Neural cell (in vitro differentiated cells): ENCODE measurements around the gene DECR2. TPM values are rescaled to one million over a fixed set of nuclear protein-coding genes. Genes with fewer than 3 reads are reported as not detected.
"Not testable (repeated sequence)": the region's sequence is repeated elsewhere in the genome, so short reads cannot be mapped to it uniquely, and the experiment has no call there.

Source experiments
- H2AFZ ChIP-seq: fragments of 200-600, 300-800 bp; sonication (generic), shearing (Covaris generic); 2 replicates; pipeline ENCODE4 v1.6.0; 2014; ENCODE audit warnings: low read depth, mild to moderate bottlenecking, antibody characterized with exemption, low read length, moderate library complexity
- H3F3A ChIP-seq: fragments of 200-600 bp; shearing (Covaris generic); 2 replicates; pipeline ENCODE4 v1.6.1; 2016; ENCODE audit warnings: mild to moderate bottlenecking, moderate library complexity, mixed read lengths, antibody characterized with exemption, low read length; ENCODE audit not compliant: insufficient read depth, poor library complexity, severe bottlenecking
- H3K27ac ChIP-seq: fragments of 200-600, 300-800 bp; sonication (generic), shearing (Covaris generic); 2 replicates; pipeline ENCODE4 v1.5.1; 2014; ENCODE audit warnings: mild to moderate bottlenecking, low read length, moderate library complexity
- H3K27me3 ChIP-seq: fragments of 300-800, 200-600 bp; sonication (generic), shearing (Covaris generic); 2 replicates; pipeline ENCODE4 v1.6.0; 2014; ENCODE audit warnings: mild to moderate bottlenecking, low read depth, low read length, moderate library complexity; ENCODE audit not compliant: insufficient read depth
- H3K36me3 ChIP-seq: fragments of 300-800, 200-600 bp; sonication (generic), shearing (Covaris generic); 2 replicates; pipeline ENCODE4 v1.5.1; 2014; ENCODE audit warnings: mild to moderate bottlenecking, antibody characterized with exemption, low read length, moderate library complexity; ENCODE audit not compliant: insufficient read depth
- H3K4me2 ChIP-seq: fragments of 300-800, 200-600 bp; sonication (generic), shearing (Covaris generic); 2 replicates; pipeline ENCODE4 v1.6.0; 2014; ENCODE audit warnings: mild to moderate bottlenecking, low read length
- H3K4me3 ChIP-seq: fragments of 300-800, 200-600 bp; sonication (generic), shearing (Covaris generic); 2 replicates; pipeline ENCODE4 v1.5.1; 2014; ENCODE audit warnings: mild to moderate bottlenecking, low read length, moderate library complexity
- H3K79me2 ChIP-seq: fragments of 200-600 bp; shearing (Covaris generic); replicated peaks from 2 replicates; pipeline ENCODE4 v1.6.0; 2014; ENCODE audit warnings: mild to moderate bottlenecking, low read length, moderate library complexity; ENCODE audit not compliant: insufficient read depth
- H3K9ac ChIP-seq: fragments of 300-800, 200-600 bp; sonication (generic), shearing (Covaris generic); 2 replicates; pipeline ENCODE4 v1.6.1; 2016; ENCODE audit warnings: mild to moderate bottlenecking, low read length, mixed read lengths
- H3K9me2 ChIP-seq: fragments of 200-600 bp; shearing (Covaris generic); 2 replicates; pipeline ENCODE4 v1.6.1; 2016; ENCODE audit warnings: mild to moderate bottlenecking, low read length, mixed read lengths; ENCODE audit not compliant: insufficient read depth
- H3K9me3 ChIP-seq: fragments of 200-600, 300-800 bp; sonication (generic), shearing (Covaris generic); 2 replicates; pipeline ENCODE4 v1.6.1; 2016; ENCODE audit warnings: mild to moderate bottlenecking, mixed run types, low read length, moderate library complexity, mixed read lengths
- H4K20me1 ChIP-seq: fragments of 200-600 bp; shearing (Covaris generic); 2 replicates; pipeline ENCODE4 v1.6.1; 2016; ENCODE audit warnings: mild to moderate bottlenecking, mixed run types; ENCODE audit not compliant: insufficient read depth
- EP300 ChIP-seq: fragments of 450-650 bp; conservative IDR thresholded peaks from 2 replicates; pipeline ENCODE4 v1.6.1; 2014; ENCODE audit warnings: antibody characterized with exemption, mild to moderate bottlenecking, moderate library complexity; ENCODE audit not compliant: poor library complexity, severe bottlenecking
- EZH2 ChIP-seq: fragments of 200-600, 300-800 bp; shearing (Covaris generic), sonication (generic); IDR thresholded peaks from 2 replicates; pipeline ENCODE4 v1.6.1; 2014; ENCODE audit warnings: antibody characterized with exemption, low read length, borderline replicate concordance, mild to moderate bottlenecking; ENCODE audit not compliant: insufficient read depth, poor library complexity, severe bottlenecking
- MXI1 ChIP-seq: fragments of 450-650 bp; conservative IDR thresholded peaks from 2 replicates; pipeline ENCODE4 v1.6.1; 2014; ENCODE audit warnings: antibody characterized with exemption, mild to moderate bottlenecking; ENCODE audit not compliant: poor library complexity, severe bottlenecking
- POLR2AphosphoS5 ChIP-seq: IDR thresholded peaks from 2 replicates; pipeline ENCODE4 v1.6.1; 2012
- RAD21 ChIP-seq: fragments of 450-650 bp; conservative IDR thresholded peaks from 2 replicates; pipeline ENCODE4 v1.6.1; 2014; ENCODE audit warnings: antibody characterized with exemption, mild to moderate bottlenecking, moderate library complexity
- SMC3 ChIP-seq: fragments of 450-650 bp; conservative IDR thresholded peaks from 2 replicates; pipeline ENCODE4 v1.6.1; 2014; ENCODE audit warnings: antibody characterized with exemption, mild to moderate bottlenecking, moderate library complexity; ENCODE audit not compliant: poor library complexity
- TAF1 ChIP-seq: IDR thresholded peaks from 2 replicates; pipeline ENCODE4 v1.6.1; 2012; ENCODE audit warnings: low read depth
- polyA plus RNA-seq: library from polyadenylated mRNA; depleted of rRNA; stranded (reverse); fragments of >200 nt; gene quantifications from 2 replicates; pipeline ENCODE4 v1.2.3, GENCODE V29; 2014
- TF ChIP-seq, protein P1 (sequence below): fragments of 450-650 bp; IDR thresholded peaks from 2 replicates; pipeline ENCODE4 v1.5.1; 2014; ENCODE audit warnings: antibody characterized with exemption, mild to moderate bottlenecking, moderate library complexity; ENCODE audit not compliant: poor library complexity, severe bottlenecking

The DECR2 gene
- polyA plus RNA-seq, 1 donor from 2014 or later: 58.8 TPM

DNA sequence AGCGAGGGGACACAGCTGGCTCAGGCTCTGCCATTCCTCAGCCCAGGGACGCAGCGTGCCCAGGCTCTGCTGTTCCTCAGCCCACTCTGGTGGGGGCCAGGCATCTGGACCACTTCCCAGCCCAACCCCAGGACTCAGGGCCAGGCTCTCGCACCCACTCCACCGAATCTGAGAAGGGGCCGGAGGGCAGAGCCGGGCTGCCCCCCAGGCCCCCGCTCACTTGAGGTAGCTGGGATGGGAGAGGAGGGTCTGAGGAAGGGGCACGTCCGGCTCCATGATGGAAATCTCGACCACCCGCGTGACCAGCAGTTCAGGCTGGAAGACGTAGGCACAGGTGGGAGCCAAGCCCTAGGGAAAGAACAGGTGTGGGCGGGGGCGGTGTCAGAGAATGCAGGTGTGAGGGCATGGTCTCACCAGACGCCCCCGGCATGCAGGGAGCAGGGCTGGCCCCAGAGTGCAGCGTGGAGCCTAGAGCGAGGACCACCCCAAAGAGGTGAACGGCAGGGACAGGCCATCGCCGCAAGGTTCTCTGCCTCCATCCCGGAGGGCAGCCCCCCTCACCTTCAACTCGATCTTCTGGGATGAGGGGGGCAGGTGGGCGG, 24.8 kb upstream of the DECR2 start:
- TF ChIP-seq, protein P1, sequence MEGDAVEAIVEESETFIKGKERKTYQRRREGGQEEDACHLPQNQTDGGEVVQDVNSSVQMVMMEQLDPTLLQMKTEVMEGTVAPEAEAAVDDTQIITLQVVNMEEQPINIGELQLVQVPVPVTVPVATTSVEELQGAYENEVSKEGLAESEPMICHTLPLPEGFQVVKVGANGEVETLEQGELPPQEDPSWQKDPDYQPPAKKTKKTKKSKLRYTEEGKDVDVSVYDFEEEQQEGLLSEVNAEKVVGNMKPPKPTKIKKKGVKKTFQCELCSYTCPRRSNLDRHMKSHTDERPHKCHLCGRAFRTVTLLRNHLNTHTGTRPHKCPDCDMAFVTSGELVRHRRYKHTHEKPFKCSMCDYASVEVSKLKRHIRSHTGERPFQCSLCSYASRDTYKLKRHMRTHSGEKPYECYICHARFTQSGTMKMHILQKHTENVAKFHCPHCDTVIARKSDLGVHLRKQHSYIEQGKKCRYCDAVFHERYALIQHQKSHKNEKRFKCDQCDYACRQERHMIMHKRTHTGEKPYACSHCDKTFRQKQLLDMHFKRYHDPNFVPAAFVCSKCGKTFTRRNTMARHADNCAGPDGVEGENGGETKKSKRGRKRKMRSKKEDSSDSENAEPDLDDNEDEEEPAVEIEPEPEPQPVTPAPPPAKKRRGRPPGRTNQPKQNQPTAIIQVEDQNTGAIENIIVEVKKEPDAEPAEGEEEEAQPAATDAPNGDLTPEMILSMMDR: no peak
- no peak for TF ChIP-seq TAF1
- no peak for TF ChIP-seq RAD21
- no peak for TF ChIP-seq SMC3
- TF ChIP-seq MXI1: no peak
- TF ChIP-seq EZH2: no peak
- TF ChIP-seq POLR2AphosphoS5: no peak
- no peak for TF ChIP-seq EP300
- peaks cover 6% of the 10 kb centered on the region for H3K79me2 ChIP-seq
- no peaks in the 10 kb centered on the region for H3F3A ChIP-seq
- H3K27ac ChIP-seq: no peak overlapping the region
- no peak overlapping the region for H3K4me3 ChIP-seq
- H2AFZ ChIP-seq: no peak overlapping the region
- H3K4me2 ChIP-seq: no peak overlapping the region
- no peaks in the 10 kb centered on the region for H3K27me3 ChIP-seq
- peaks cover 4% of the 10 kb centered on the region for H4K20me1 ChIP-seq
- no peak overlapping the region for H3K9ac ChIP-seq
- H3K36me3 ChIP-seq: no peaks in the 10 kb centered on the region
- no peaks in the 10 kb centered on the region for H3K9me2 ChIP-seq
- H3K9me3 ChIP-seq: no peaks in the 10 kb centered on the region

DNA sequence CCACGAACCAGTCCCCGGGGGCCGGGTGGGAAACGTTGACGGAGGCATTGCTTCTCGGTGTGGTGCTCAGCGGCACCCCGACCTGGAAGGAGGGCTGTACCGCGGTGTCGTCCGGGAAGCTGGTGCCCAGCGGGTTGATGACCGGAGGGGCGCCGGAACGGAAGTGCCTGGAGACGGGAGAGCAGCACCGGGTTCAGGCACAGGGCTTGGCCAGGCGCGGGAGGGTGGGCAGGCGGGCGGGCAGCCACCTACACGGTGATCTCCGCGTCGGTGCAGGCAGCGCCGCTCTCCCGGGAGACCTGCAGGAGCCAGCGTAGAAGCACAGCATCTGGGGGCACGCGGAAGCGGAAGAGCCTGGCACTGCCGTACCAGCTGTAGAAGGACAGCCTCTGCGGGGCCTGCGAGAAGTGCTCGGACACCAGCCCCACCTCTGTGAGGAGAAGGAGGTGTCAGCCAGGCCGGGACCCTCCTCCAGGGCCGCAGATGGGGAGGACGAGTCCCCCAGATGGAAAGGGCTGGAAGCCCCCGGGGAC, 24.2 kb upstream of the DECR2 start:
- TF ChIP-seq EP300 (no peak), RAD21 (no peak), TAF1 (no peak)
- no peaks in the 10 kb centered on the region for H3K36me3 ChIP-seq

DNA sequence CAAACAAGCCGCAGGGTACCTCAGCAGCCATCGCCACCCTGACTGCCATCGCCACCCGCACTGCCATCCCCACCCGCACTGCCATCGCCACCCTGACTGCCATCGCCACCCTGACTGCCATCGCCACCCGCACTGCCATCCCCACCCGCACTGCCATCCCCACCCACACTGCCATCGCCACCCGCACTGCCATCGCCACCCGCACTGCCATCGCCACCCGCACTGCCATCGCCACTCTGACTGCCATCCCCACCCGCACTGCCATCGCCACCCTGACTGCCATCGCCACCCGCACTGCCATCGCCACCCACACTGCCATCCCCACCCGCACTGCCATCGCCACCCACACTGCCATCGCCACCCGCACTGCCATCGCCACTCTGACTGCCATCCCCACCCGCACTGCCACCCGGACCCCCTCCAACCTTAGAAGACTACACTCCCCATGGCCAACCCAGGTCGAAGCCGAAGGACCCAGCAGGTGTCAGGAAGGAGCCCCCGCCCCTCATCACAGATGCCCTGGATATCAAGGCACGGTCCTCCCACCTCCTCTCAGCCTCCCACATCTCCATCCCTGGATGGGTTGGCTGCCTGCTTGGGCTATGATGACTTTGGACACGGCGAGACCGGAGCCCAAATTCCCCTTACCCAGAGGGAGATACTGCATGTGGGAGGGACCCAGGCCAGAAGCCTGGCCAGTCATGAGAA, 23.4 kb upstream of the DECR2 start:
- H3K36me3 ChIP-seq, H2AFZ ChIP-seq, H3K9me3 ChIP-seq, H3K9ac ChIP-seq, H3K79me2 ChIP-seq, H3K4me2 ChIP-seq, H3K27ac ChIP-seq, H3F3A ChIP-seq, H3K27me3 ChIP-seq, H3K9me2 ChIP-seq, H3K4me3 ChIP-seq, H4K20me1 ChIP-seq: not testable (repeated sequence)

More for the DNA sequence above, 24.2 kb upstream of the DECR2 start:
- H3K9me3 ChIP-seq: no peaks in the 10 kb centered on the region
- no peaks in the 10 kb centered on the region for H3F3A ChIP-seq
- H3K4me3 ChIP-seq: no peak overlapping the region
- no peak overlapping the region for H3K27ac ChIP-seq
- peaks cover 6% of the 10 kb centered on the region for H3K79me2 ChIP-seq
- H2AFZ ChIP-seq: no peak overlapping the region
- H3K9ac ChIP-seq: no peak overlapping the region
- H3K4me2 ChIP-seq: no peak overlapping the region
- no peaks in the 10 kb centered on the region for H3K27me3 ChIP-seq
- H3K9me2 ChIP-seq: no peaks in the 10 kb centered on the region
- peaks cover 4% of the 10 kb centered on the region for H4K20me1 ChIP-seq
